NCI-H2107 (cell line): ENCODE results near the gene HEATR1.

Experiments used
- DNase-seq: peaks from one replicate; lab custom pipeline; 2025; lab: John Stamatoyannopoulos, UW

Gene HEATR1

GRCh38 chr1:236536540-236536939, 67.8 kb downstream of the HEATR1 start:
- no peak for DNase-seq

- DNase-seq: no peak
Observed at GRCh38 chr1:236535662-236536161, 68.6 kb downstream of the HEATR1 start.

- DNase-seq: no peak
Observed at GRCh38 chr1:236535190-236535589, 69.1 kb downstream of the HEATR1 start.

DNA sequence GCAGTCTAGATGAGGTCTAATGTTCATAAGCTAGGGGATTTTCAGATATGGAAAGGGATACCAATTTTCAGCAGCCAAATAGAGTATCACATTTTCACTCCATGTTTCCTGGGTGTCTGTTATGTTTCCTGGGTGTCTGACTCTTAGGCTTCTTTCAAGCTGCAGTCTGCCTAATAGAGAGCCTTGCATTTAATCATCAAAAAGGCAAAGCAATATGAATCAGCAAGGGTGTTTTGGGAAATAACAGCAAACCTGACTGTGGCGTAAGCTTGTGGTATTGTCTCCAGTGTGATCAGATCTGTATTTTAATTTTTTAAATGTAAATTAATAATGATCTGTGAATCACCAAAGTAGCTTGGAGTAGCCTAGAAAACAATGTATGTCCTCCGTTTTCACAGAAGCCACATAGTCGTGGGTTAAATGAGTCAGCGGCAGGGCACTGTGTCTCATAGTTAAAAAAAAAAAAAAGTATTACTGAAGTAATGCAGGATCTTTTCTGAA, 70.1 kb downstream of the HEATR1 start:
- no peak for DNase-seq

GRCh38 chr1:236532850-236533249, 71.5 kb downstream of the HEATR1 start:
- DNase-seq: no peak

GRCh38 chr1:236530959-236531358, 73.4 kb downstream of the HEATR1 start:
- DNase-seq: no peak

- no peak for DNase-seq
Observed at GRCh38 chr1:236530286-236530685, 74.0 kb downstream of the HEATR1 start.

DNA sequence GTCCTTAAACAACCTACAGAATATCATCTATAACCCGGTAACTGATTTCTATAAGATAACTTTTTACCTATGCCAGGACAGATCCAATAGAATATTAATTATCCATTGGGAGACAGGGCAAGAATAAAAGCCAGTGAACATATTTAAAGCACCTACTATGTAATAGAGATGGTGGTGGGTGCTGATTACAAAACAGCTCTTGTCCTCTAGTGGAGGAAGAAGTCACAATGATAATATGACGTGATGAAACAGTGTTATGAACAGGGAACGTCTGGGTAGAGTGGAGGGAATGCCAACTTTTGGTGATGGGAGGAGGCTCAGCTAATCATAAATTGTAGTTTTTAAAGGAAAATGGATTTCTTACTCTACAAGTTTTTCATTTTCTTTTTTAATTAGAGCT, 78.2 kb downstream of the HEATR1 start:
- no peak for DNase-seq

DNA sequence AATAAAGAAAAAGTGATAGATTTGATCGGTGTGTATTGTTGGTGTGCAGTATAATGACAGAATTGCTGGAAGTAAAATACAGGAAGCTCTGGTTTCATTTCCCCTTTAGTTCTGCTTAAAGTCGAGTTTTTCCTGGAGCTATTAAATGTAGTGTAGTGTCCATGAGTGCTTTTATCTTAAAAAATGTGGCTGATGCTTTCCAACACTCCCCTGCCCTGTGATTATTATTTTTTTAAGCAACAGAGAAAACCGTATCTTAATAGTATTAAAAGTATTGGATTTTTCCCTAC, 79.5 kb downstream of the HEATR1 start:
- no peak for DNase-seq

DNA sequence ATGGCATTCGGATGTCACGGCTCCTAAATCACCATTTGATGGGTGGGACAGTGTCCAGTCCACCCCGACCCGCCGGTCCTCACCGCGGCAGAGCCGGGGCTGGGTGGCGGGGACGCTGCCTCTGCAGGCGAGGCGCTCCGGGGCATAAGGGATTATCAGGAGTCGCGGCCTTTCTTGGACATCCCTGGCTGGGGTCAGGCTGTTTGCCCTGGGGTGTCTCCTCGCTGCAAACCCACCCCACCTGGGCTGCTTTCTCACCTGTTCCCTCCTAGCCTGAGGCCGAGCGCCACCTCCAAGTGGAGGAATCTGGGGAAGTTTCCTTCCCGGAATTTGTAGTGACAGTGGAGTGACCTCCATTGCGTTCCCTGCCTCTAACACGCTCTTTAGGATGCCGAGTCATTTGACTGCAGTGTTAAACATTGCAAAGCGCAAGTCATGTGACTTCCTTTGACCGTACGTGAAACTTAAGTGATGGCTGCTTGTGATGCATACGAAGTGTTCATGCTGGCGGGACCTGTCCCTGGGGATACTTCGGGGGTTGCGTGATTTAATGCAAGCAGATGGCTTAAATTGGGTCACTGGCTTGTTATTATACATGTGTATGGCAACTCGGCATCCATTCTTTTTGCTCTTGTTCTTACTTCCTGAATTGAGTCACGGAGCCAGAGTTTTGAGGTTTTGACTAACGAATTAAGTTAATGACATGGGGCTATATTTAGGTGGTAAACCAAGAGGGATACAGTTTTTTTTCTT, 80.0 kb downstream of the HEATR1 start:
- DNase-seq: peak; percentile 75

GRCh38 chr1:236523704-236524141, 80.6 kb downstream of the HEATR1 start, which contains the start of gene LGALS8:
LGALS8 (plus strand) TSS chr1:236523982; CDS start chr1:236526071, 2,089 bp downstream.
- peak; percentile 91 for DNase-seq

DNA sequence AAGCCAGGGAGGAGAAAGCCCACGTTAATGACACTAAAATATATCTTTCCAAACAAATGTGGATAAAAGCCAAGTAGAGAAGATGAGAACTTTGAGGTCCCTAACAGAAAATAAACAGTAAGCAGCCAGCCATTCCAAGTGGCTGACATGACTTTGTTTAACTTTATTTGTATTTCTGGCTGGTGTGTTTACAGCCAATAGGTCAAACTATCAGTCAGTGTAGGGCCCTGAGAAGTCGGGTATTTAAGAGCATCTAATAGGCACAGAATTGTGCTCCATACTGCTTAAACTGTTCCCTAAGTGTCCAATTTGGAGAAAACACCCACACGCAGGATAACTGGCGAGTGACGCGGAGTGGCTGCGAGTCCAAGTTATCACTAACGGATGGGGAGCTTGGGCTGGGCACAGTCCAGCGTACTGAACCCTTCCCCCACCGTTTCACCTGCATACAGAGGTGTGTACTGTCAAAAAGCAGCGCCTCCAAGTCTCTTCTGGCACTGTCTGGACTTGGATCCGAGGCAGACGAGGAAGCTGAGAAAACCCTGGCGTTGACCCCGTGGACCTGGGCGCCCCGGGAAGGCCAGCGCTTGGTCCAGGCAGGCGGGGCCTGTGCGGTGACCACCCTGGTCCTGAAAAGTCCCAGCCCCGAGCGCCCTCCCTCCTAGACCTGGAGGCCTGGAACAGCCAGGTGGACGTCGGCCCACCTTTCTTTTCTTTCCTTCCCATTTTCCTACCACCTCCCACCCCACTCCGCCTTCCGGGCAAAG, 81.2 kb downstream of the HEATR1 start:
- DNase-seq: no peak

DNA sequence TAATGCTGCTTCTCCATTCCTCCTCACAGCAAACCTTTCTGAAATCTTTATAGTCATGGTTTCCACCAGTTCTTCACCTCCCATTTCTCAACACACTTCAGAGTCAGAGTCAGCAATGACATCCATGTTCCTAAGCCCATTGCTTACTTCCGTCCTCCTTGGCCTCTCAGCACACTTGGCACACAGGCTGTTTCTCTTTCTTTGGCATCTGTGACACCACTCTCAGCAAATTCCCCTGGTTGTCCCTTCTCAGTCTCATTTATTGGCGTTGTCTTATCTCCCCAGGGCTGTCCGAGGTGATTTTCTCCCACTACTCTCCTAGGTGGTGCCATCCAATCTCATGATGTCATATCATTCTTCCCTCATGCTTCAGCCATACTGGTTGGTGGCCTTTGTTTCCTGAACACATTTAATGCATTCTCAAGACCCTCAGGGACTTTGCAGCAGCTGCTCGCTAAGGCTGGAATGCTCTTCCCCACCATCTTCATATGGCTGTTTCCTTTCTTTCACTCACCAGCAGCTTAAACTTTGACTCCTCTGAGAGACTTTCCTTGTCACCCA, 83.8 kb downstream of the HEATR1 start:
- DNase-seq: no peak

- no peak for DNase-seq
Observed at GRCh38 chr1:236518322-236518721, 86.0 kb downstream of the HEATR1 start.

- peak; percentile 27 for DNase-seq
Observed at GRCh38 chr1:236516929-236517704, 87.2 kb downstream of the HEATR1 start.

- DNase-seq: no peak
Observed at GRCh38 chr1:236515443-236515958, 88.8 kb downstream of the HEATR1 start.

- peak; percentile 53 for DNase-seq
Observed at GRCh38 chr1:236514703-236515442, 89.4 kb downstream of the HEATR1 start.

DNA sequence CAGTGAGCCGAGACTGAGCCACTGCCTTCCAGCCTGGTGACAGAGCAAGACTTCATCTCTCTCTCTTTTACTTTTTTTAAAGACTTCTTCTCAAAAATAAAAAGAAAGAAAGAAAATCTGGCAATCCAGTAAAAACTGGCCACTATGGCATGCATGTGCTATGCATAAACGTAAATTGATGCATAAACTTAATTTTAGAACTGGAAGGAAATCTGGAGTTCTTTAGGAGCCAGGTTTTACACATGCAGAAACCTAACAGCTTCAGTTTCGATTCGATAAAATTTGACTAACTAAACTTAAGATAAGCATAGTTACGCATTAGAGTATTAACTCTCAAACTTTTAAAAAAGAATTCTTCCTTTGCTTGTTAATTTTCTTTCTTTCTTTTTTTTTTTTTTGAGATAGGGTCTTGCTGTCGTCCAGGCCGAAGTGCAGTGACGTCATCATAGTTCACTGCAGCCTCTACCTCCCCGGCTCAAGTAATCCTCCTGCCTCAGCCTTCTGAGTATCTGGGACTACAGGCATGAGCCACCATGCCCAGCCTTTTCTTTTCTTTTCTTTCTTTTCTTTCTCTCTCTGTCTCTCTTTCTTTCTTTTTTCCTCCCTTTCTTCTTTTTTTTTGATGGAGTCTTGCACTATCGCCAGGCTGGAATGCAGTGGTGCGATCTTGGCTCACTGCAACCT, 92.4 kb downstream of the HEATR1 start:
- DNase-seq: no peak

GRCh38 chr1:236509647-236510401, 94.5 kb downstream of the HEATR1 start:
- no peak for DNase-seq

DNA sequence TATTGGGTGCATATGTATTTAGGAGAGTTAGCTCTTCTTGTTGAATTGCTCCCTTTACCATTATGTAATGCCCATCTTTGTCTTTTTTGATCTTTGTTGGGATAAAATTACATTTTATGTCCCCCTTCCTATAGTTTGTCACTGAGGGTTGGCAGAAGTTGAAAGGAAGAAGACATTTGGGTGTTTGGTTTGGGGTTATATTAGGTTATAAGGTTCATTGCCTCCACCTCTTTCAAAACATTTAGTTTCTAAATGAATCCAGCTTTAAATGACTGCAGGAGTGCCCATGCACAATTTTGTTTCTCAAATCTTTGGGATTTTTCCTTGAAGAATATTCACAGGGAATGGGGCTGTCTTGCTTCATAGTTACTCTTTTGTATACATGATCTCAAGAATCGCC, 95.1 kb downstream of the HEATR1 start:
- no peak for DNase-seq
